AG09319 (cell line): ENCODE data around the gene SLC9A9.

ENCODE experiments used
- DNase-seq: peaks from one replicate; pipeline ENCODE4 v3.0.0-alpha.2; 2010; ENCODE audit warnings: low read depth; ENCODE audit errors: extremely low read depth
- TF ChIP-seq, protein P1 (sequence below): IDR thresholded peaks from 2 replicates; pipeline ENCODE4 v1.5.1; 2011; ENCODE audit warnings: low read depth, mild to moderate bottlenecking, inconsistent platforms, low read length, moderate library complexity

Gene SLC9A9

GRCh38 chr3:143847787-143848631, at the start of gene SLC9A9:
SLC9A9 (minus strand) TSS chr3:143848468; CDS start chr3:143848322, 146 bp downstream.
- TF ChIP-seq, protein P1, sequence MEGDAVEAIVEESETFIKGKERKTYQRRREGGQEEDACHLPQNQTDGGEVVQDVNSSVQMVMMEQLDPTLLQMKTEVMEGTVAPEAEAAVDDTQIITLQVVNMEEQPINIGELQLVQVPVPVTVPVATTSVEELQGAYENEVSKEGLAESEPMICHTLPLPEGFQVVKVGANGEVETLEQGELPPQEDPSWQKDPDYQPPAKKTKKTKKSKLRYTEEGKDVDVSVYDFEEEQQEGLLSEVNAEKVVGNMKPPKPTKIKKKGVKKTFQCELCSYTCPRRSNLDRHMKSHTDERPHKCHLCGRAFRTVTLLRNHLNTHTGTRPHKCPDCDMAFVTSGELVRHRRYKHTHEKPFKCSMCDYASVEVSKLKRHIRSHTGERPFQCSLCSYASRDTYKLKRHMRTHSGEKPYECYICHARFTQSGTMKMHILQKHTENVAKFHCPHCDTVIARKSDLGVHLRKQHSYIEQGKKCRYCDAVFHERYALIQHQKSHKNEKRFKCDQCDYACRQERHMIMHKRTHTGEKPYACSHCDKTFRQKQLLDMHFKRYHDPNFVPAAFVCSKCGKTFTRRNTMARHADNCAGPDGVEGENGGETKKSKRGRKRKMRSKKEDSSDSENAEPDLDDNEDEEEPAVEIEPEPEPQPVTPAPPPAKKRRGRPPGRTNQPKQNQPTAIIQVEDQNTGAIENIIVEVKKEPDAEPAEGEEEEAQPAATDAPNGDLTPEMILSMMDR, result no peak
- peak; percentile 49 for DNase-seq

DNA sequence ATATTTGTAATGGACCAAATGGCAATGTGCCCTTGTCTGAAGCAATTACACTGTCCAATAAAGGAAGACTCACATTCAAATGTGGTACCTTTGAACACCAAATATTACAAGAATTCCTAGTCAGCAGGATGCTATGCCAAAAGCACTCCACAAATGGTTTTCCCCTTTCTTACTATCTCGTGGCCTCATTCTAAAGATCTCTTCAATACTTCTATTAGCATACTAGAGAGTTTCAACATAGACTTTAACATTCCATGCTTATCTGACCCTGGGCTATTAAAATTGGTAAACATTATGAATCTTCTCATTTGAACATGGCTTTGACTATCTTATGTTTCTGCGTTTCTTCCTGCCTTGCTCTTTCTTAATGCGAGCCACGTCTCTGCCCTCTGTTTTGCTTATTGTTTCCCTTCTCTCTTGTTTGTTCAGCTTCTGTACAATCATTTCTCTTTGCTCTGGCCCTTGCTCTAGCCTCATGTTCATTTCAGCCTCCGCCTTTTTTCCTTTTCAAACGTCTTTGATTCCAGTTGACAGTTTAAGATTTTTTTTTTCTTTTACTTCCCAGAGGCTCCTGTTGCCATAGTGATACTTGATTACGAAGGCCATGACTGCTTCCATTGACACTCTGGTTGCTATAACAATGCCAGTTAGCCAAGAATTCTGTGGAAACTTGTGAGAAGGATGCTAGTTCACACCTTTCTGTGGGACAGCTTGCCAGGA, 49.5 kb upstream of the SLC9A9 start:
- DNase-seq, result no peak
- TF ChIP-seq, protein P1, result no peak

GRCh38 chr3:143896486-143896885, 48.2 kb upstream of the SLC9A9 start:
- TF ChIP-seq, protein P1, result no peak

DNA sequence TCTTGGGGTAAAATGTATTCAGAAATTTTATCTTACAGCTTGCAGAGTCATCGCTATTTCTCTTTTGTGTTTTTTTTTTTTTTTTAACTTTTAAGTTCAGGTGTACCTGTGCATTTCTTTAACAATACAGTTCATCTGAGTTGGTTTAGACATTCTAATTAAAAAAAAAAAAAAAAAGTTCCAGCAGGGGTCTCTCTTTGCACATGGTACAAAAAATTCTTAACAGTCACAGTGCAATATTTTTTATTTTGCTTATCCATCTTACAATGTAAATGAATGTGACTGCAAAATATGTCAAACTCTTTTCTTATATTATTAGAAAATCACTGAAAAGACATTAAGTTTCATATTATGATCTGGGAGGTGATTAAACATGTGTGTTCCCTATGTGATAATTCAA, 47.5 kb upstream of the SLC9A9 start:
- TF ChIP-seq, protein P1, result peak; percentile 21
- DNase-seq, result no peak

More at GRCh38 chr3:143896486-143896885, 48.2 kb upstream of the SLC9A9 start:
- no peak for DNase-seq

DNA sequence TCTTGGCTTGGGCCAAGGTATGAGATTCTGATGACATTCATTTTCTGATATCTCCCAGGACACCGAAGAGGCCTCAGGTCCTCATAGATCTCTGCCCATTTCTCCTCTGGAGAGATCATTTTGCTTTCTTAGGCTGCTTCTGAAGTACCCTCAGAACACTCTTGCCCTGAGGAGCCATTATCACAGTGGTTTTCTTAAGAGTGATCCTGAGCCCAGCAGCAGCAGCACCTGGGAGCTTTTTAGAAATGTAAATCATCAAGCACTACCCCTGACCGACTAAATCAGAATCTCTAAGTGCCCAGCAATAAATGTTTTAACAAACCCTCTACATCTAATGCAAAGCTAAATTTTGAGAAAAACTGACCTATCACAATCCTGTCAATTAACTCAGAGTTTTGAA, 40.6 kb upstream of the SLC9A9 start:
- TF ChIP-seq, protein P1, result no peak
- DNase-seq, result no peak

- TF ChIP-seq, protein P1, result no peak
Observed at GRCh38 chr3:143888166-143888565, 39.9 kb upstream of the SLC9A9 start.

More at GRCh38 chr3:143888166-143888565, 39.9 kb upstream of the SLC9A9 start:
- DNase-seq, result no peak
